Type B pancreatic cell (in vitro differentiated cells): ENCODE data around the gene NIPA2. TPM values are rescaled to one million over a fixed set of nuclear protein-coding genes. Genes with fewer than 3 reads are reported as not detected.
"Not testable (repeated sequence)": the region's sequence is repeated elsewhere in the genome, so short reads cannot be mapped to it uniquely, and the experiment has no call there.

Source experiments
- DNase-seq: peaks from one replicate; pipeline ENCODE4 v3.0.0; 2021; ENCODE audit warnings: mixed read lengths; ENCODE audit not compliant: unreplicated experiment; ENCODE audit errors: extremely low spot score
- H3K27ac Mint-ChIP-seq: 2 replicates; pipeline ENCODE4 v1.8.0; 2021; ENCODE audit warnings: mild to moderate bottlenecking, mixed read lengths
- H3K27me3 Mint-ChIP-seq: 2 replicates; pipeline ENCODE4 v1.8.0; 2021; ENCODE audit warnings: mixed read lengths
- H3K36me3 Mint-ChIP-seq: 2 replicates; pipeline ENCODE4 v1.8.0; 2021; ENCODE audit warnings: mixed read lengths
- H3K4me1 Mint-ChIP-seq: one replicate; pipeline ENCODE4 v1.8.0; 2021; ENCODE audit warnings: mixed read lengths; ENCODE audit not compliant: unreplicated experiment
- H3K4me3 Mint-ChIP-seq: 2 replicates; pipeline ENCODE4 v1.8.0; 2021; ENCODE audit warnings: mild to moderate bottlenecking, mixed read lengths
- H3K9me3 Mint-ChIP-seq: 2 replicates; pipeline ENCODE4 v1.8.0; 2021; ENCODE audit warnings: mixed read lengths
- total RNA-seq: library from RNA; stranded (reverse); gene quantifications from 2 replicates; pipeline ENCODE4 v1.2.1, GENCODE V29; 2021; ENCODE audit warnings: low replicate concordance
- TF ChIP-seq, protein P1 (sequence below): fragments of 200-600 bp; sonication (generic); conservative IDR thresholded peaks from 2 replicates; pipeline ENCODE4 v1.5.0; 2021; ENCODE audit warnings: antibody characterized with exemption, mild to moderate bottlenecking

The NIPA2 gene
- total RNA-seq, 1 donor from 2014 or later = 48.7 TPM

DNA sequence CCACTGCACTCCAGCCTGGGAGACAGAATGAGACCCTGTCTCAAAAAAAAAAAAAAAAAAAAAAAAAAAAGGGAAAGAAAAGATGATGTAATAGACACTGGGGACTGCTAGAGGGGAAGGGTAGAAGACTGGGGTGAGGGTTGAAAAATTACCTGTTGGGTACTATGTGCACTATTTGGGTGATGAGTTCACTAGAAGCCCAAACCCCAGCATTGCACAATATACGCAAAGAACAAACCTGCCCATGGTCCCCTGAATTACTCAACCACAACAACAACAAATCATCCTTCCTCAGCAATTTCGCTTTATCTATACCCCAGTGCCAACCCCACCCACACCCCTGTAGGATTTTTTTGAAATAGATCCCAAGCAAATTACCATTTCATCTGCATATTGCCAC, 38.6 kb upstream of the NIPA2 start:
- Mint-ChIP-seq H3K4me3 (no peak overlapping the region), H3K36me3 (no peaks in the 10 kb centered on the region), H3K27ac (no peak overlapping the region), H3K4me1 (no peaks in the 10 kb centered on the region), H3K27me3 (no peaks in the 10 kb centered on the region), H3K9me3 (no peaks in the 10 kb centered on the region)
- DNase-seq = no peak
- TF ChIP-seq, protein P1, sequence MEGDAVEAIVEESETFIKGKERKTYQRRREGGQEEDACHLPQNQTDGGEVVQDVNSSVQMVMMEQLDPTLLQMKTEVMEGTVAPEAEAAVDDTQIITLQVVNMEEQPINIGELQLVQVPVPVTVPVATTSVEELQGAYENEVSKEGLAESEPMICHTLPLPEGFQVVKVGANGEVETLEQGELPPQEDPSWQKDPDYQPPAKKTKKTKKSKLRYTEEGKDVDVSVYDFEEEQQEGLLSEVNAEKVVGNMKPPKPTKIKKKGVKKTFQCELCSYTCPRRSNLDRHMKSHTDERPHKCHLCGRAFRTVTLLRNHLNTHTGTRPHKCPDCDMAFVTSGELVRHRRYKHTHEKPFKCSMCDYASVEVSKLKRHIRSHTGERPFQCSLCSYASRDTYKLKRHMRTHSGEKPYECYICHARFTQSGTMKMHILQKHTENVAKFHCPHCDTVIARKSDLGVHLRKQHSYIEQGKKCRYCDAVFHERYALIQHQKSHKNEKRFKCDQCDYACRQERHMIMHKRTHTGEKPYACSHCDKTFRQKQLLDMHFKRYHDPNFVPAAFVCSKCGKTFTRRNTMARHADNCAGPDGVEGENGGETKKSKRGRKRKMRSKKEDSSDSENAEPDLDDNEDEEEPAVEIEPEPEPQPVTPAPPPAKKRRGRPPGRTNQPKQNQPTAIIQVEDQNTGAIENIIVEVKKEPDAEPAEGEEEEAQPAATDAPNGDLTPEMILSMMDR = no peak

DNA sequence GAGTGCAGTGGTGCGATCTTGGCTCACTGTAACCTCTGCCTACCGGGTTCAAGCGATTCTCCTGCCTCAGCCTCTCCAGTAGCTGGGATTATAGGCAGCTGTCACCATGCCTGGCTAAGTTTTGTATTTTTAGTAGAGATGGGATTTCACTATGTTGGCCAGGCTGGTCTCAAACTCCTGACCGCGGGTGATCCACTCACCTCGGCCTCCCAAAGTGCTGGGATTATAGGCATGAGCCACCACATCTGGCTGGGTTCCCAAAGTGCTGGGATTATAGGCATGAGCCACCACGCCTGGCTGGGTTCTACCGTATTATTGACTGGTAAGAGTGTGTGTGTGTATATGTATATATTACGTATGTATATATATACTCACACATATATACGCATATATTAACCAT, 35.5 kb upstream of the NIPA2 start:
- not testable (repeated sequence) for H3K27ac Mint-ChIP-seq, H3K36me3 Mint-ChIP-seq, H3K4me3 Mint-ChIP-seq

DNA sequence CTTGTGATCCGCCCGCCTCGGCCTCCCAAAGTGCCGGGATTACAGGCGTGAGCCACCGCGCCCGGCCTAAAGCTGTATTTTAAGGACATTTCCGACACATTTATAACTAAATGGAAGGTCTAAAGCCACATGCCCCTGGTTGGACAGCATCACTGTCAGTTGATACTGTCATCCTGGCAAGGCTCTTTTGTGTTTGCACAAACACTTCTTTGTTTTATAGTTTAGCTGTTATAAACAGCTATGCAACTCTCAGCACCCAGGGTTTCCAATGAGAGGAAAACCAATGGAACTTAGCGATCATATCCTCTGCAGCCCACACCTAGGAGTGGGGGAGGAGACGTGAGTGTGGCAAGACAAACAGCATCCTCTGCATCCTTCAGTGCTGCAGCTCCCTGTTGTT, 32.3 kb upstream of the NIPA2 start:
- Mint-ChIP-seq H3K4me3 (no peak overlapping the region), H3K27me3 (no peaks in the 10 kb centered on the region), H3K9me3 (no peaks in the 10 kb centered on the region), H3K36me3 (no peaks in the 10 kb centered on the region), H3K4me1 (no peaks in the 10 kb centered on the region), H3K27ac (no peak overlapping the region)
- TF ChIP-seq, protein P1 = no peak
- DNase-seq = no peak

More for the DNA sequence above, 35.5 kb upstream of the NIPA2 start:
- not testable (repeated sequence) for H3K9me3 Mint-ChIP-seq, H3K27me3 Mint-ChIP-seq, DNase-seq, H3K4me1 Mint-ChIP-seq

DNA sequence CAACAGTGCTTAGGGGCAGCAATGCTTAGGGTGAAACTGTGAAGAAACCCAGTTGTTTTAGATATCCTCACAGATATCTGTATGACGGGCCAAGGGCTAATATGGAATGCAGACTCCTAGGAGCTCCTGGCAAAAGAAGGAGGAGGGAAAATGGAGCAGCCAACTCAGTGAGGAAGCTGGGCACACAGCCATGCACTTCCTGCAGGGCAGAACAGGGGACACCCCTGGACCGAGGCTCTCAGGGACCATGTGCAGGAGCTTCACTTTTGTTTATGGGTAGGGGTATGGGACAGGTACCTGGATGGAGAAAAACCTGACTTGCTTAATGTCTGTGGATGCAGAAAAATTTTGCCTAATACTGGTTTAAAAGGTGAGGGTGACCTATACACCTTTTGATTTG, 31.8 kb upstream of the NIPA2 start:
- TF ChIP-seq, protein P1 = no peak
- H3K36me3 Mint-ChIP-seq = peaks cover under 1% of the 10 kb centered on the region
- H3K4me3 Mint-ChIP-seq = no peak overlapping the region
- DNase-seq = no peak
- no peaks in the 10 kb centered on the region for H3K4me1 Mint-ChIP-seq
- H3K27me3 Mint-ChIP-seq = no peaks in the 10 kb centered on the region
- H3K9me3 Mint-ChIP-seq = no peaks in the 10 kb centered on the region
- H3K27ac Mint-ChIP-seq = no peak overlapping the region

DNA sequence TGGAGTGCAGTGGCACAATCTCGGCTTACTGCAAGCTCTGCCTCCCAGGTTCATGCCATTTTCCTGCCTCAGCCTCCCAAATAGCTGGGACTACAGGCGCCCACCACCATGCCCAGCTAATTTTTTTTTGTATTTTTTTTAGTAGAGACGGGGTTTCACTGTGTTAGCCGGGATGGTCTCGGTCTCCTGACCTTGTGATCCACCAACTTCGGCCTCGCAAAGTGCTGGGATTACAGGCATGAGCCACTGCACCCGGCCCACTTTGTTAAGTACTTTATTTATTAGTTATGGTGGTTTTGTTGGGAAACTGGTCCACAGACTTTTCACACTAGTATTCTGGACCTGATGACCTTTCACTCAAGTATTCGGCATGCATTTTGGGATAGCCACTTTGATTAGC, 30.6 kb upstream of the NIPA2 start:
- H3K36me3 Mint-ChIP-seq, DNase-seq, H3K4me3 Mint-ChIP-seq, H3K4me1 Mint-ChIP-seq, H3K27me3 Mint-ChIP-seq, H3K9me3 Mint-ChIP-seq, H3K27ac Mint-ChIP-seq: not testable (repeated sequence)

DNA sequence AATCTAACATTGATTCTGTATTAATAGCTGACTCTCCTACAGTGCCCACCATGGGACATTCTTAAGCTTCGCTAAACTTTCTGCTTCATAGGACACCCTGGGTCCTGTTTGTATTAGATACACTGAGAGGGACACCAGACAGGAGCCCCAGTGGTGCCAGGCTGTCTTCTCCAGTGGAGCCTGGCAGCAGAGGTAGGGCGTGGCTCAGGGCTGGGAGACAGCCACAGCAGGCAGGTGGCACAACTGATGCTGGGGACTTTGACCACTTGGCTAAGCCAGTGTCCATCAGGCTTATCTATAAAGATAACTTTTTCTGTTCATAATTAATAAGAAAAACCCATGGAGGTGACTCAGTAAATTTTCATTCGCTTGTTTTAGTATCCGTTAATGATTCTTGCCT, 30.2 kb upstream of the NIPA2 start:
- TF ChIP-seq, protein P1 = no peak
- Mint-ChIP-seq H3K4me3 (no peak overlapping the region), H3K4me1 (no peaks in the 10 kb centered on the region)

DNA sequence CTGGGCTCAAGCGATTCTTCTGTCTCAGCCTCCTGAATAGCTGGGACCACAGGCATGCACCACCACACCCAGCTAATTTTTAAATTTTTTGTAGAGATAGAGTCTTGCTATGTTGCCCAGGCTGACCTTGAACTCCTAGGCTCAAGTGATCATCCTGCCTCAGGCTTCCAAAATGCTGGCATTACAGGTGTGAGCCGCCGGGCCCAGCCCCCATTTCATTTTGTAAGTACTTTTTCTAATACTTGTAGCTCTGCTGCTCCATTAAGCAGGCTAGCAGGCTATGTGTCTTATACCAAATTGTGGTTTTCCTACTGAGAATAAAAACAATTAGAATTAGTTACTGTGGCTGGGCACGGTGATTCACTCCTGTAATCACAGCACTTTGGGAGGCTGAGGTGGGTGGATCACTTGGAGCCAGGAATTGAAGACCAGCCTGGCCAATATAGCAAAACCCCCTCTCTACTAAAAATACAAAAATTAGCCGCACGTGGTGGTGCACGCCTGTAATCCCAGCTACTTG, 29.6 kb upstream of the NIPA2 start:
- Mint-ChIP-seq H3K27ac (no peak overlapping the region), H3K36me3 (peaks cover 4% of the 10 kb centered on the region), H3K4me1 (no peaks in the 10 kb centered on the region), H3K4me3 (no peak overlapping the region), H3K9me3 (no peaks in the 10 kb centered on the region), H3K27me3 (no peaks in the 10 kb centered on the region)
- no peak for DNase-seq
- TF ChIP-seq, protein P1 = no peak

More for the DNA sequence above, 30.2 kb upstream of the NIPA2 start:
- DNase-seq = no peak
- H3K9me3 Mint-ChIP-seq = no peaks in the 10 kb centered on the region
- no peaks in the 10 kb centered on the region for H3K27me3 Mint-ChIP-seq
- no peak overlapping the region for H3K27ac Mint-ChIP-seq
- peaks cover 4% of the 10 kb centered on the region for H3K36me3 Mint-ChIP-seq
